ENCODE measurements around the gene TFEC. TPM values are rescaled to one million over a fixed set of nuclear protein-coding genes. Genes with fewer than 3 reads are reported as not detected.

The TFEC gene
- total RNA-seq, 1 donor from 2014 or later = 39.7 TPM

- H3K4me3 Mint-ChIP-seq = no peak overlapping the region
- intact Hi-C loops (cut with micrococcal nuclease) = no loop called here
- ATAC-seq (ENCODE audit: low read depth) (no peak), DNase-seq (no peak)
- H3K9me3 Mint-ChIP-seq = no peaks in the 10 kb centered on the region
- CTCF ChIA-PET = no interaction called here
- H3K27me3 Mint-ChIP-seq = peaks cover 4% of the 10 kb centered on the region
- no peak overlapping the region for H3K27ac Mint-ChIP-seq
- POLR2A ChIA-PET = no interaction called here
- peaks cover 4% of the 10 kb centered on the region for H3K4me1 Mint-ChIP-seq
- no peak for TF ChIP-seq CTCF (IDR thresholded peaks at IDR 0.05)
- no peaks in the 10 kb centered on the region for H3K36me3 Mint-ChIP-seq (ENCODE audit: low read depth)
Measured at GRCh38 chr7:115914951-115915350, 115.6 kb downstream of the TFEC start.

- Mint-ChIP-seq H3K4me3 (no peak overlapping the region), H3K36me3 (ENCODE audit: low read depth) (no peaks in the 10 kb centered on the region), H3K27me3 (peaks cover 4% of the 10 kb centered on the region), H3K4me1 (peaks cover 4% of the 10 kb centered on the region), H3K9me3 (no peaks in the 10 kb centered on the region), H3K27ac (no peak overlapping the region)
- ATAC-seq (ENCODE audit: low read depth) (no peak), DNase-seq (no peak)
- ChIA-PET CTCF (no interaction called here), POLR2A (no interaction called here)
- intact Hi-C loops (cut with micrococcal nuclease) = no loop called here
- TF ChIP-seq CTCF (IDR thresholded peaks at IDR 0.05) = no peak
Measured at GRCh38 chr7:115911465-115911864, 119.1 kb downstream of the TFEC start.

- peak; percentile 37 for ATAC-seq (ENCODE audit: low read depth)
- DNase-seq = no peak
- no peaks in the 10 kb centered on the region for H3K9me3 Mint-ChIP-seq
- H3K27me3 Mint-ChIP-seq = peaks cover 4% of the 10 kb centered on the region
- intact Hi-C loops (cut with micrococcal nuclease) = loop anchor here (1.0 kb wide), 3 partner anchors 1045 to 1884 kb away; no protein-coding TSS in a partner anchor
- ChIA-PET POLR2A (no interaction called here), CTCF (interaction anchor here (0.6 to 0.9 kb wide), 2 partner anchors 61 to 1049 kb away, joined by 3 read pairs; no protein-coding TSS in a partner anchor)
- TF ChIP-seq CTCF (IDR thresholded peaks at IDR 0.05) = no peak
- no peak overlapping the region for H3K4me3 Mint-ChIP-seq
- H3K36me3 Mint-ChIP-seq (ENCODE audit: low read depth) = no peaks in the 10 kb centered on the region
- no peak overlapping the region for H3K27ac Mint-ChIP-seq
- H3K4me1 Mint-ChIP-seq = peaks cover 4% of the 10 kb centered on the region
Measured at GRCh38 chr7:115910541-115911164, 119.9 kb downstream of the TFEC start.

- no peaks in the 10 kb centered on the region for H3K27me3 Mint-ChIP-seq
- H3K36me3 Mint-ChIP-seq (ENCODE audit: low read depth) = no peaks in the 10 kb centered on the region
- no peaks in the 10 kb centered on the region for H3K9me3 Mint-ChIP-seq
- CTCF ChIA-PET = no interaction called here
- peaks cover 4% of the 10 kb centered on the region for H3K4me1 Mint-ChIP-seq
- intact Hi-C loops (cut with micrococcal nuclease) = no loop called here
- POLR2A ChIA-PET = no interaction called here
- ATAC-seq (ENCODE audit: low read depth) = no peak
- H3K27ac Mint-ChIP-seq = no peak overlapping the region
- TF ChIP-seq CTCF (IDR thresholded peaks at IDR 0.05) = no peak
- H3K4me3 Mint-ChIP-seq = no peak overlapping the region
- no peak for DNase-seq
Measured at GRCh38 chr7:115906731-115907130, 123.8 kb downstream of the TFEC start.

- Mint-ChIP-seq H3K27me3 (no peaks in the 10 kb centered on the region), H3K27ac (no peak overlapping the region), H3K4me1 (no peaks in the 10 kb centered on the region), H3K4me3 (no peak overlapping the region), H3K36me3 (ENCODE audit: low read depth) (no peaks in the 10 kb centered on the region), H3K9me3 (peaks cover 8% of the 10 kb centered on the region)
- ChIA-PET POLR2A (no interaction called here), CTCF (no interaction called here)
- TF ChIP-seq CTCF (IDR thresholded peaks at IDR 0.05) = no peak
- no peak for DNase-seq
- ATAC-seq (ENCODE audit: low read depth) = no peak
- intact Hi-C loops (cut with micrococcal nuclease) = no loop called here
Measured at GRCh38 chr7:115889669-115889984, 140.9 kb downstream of the TFEC start.
